H9 (cell line): ENCODE data around the gene SLIT1. TPM values are rescaled to one million over a fixed set of nuclear protein-coding genes. Genes with fewer than 3 reads are reported as not detected.

ENCODE experiments used
- DNase-seq: peaks from one replicate; pipeline ENCODE4 v3.0.0-alpha.2; 2017
- H2AFZ ChIP-seq: one replicate; pipeline ENCODE4 v1.6.1; 2013; ENCODE audit warnings: mild to moderate bottlenecking, low read length, control low read depth, moderate library complexity
- H2AK5ac ChIP-seq: 2 replicates; pipeline ENCODE4 v1.6.1; 2013; ENCODE audit warnings: low read length, control low read depth, mixed read lengths; ENCODE audit not compliant: insufficient read length
- H2BK120ac ChIP-seq: one replicate; pipeline ENCODE4 v1.6.1; 2013; ENCODE audit warnings: low read depth, mild to moderate bottlenecking, low read length, control low read depth, inconsistent platforms; ENCODE audit not compliant: poor library complexity, severe bottlenecking
- H2BK12ac ChIP-seq: 2 replicates; pipeline ENCODE4 v1.6.1; 2013; ENCODE audit warnings: low read length, control low read depth, mixed read lengths, low read depth; ENCODE audit not compliant: insufficient read length
- H2BK15ac ChIP-seq: 2 replicates; pipeline ENCODE4 v1.6.1; 2013; ENCODE audit warnings: low read depth, low read length, control low read depth
- H2BK20ac ChIP-seq: one replicate; pipeline ENCODE4 v1.6.1; 2013; ENCODE audit warnings: low read depth, mild to moderate bottlenecking, low read length, control low read depth, inconsistent platforms; ENCODE audit not compliant: poor library complexity, severe bottlenecking
- H2BK5ac ChIP-seq: 2 replicates; pipeline ENCODE4 v1.6.1; 2013; ENCODE audit warnings: low read length, control low read depth, mixed read lengths; ENCODE audit not compliant: insufficient read length
- H3K14ac ChIP-seq: 2 replicates; pipeline ENCODE4 v1.6.1; 2013; ENCODE audit warnings: low read length, control low read depth; ENCODE audit not compliant: insufficient read depth
- H3K18ac ChIP-seq: 2 replicates; pipeline ENCODE4 v1.6.1; 2013; ENCODE audit warnings: low read depth, mild to moderate bottlenecking, mixed read lengths, low read length, control low read depth; ENCODE audit not compliant: insufficient read length
- H3K23ac ChIP-seq: 2 replicates; pipeline ENCODE4 v1.6.1; 2013; ENCODE audit warnings: low read length, control low read depth, mixed read lengths, low read depth; ENCODE audit not compliant: insufficient read length
- H3K23me2 ChIP-seq: 2 replicates; pipeline ENCODE4 v1.6.1; 2013; ENCODE audit warnings: low read depth, mild to moderate bottlenecking, mixed read lengths, low read length, control low read depth; ENCODE audit not compliant: insufficient read length, poor library complexity, severe bottlenecking
- H3K27ac ChIP-seq: 2 replicates; pipeline ENCODE4 v1.5.1; 2013; ENCODE audit warnings: low read length, control low read depth, mixed read lengths, low read depth; ENCODE audit not compliant: insufficient read length
- H3K27me3 ChIP-seq: 2 replicates; pipeline ENCODE4 v1.6.1; 2013; ENCODE audit warnings: low read length, control low read depth, inconsistent platforms; ENCODE audit not compliant: insufficient read depth
- H3K4ac ChIP-seq: 2 replicates; pipeline ENCODE4 v1.6.1; 2013; ENCODE audit warnings: low read depth, mild to moderate bottlenecking, control low read depth, inconsistent platforms, low read length, moderate library complexity
- H3K4me1 ChIP-seq: 2 replicates; pipeline ENCODE4 v1.6.1; 2013; ENCODE audit warnings: low read length, control low read depth, inconsistent platforms; ENCODE audit not compliant: insufficient read depth
- H3K4me2 ChIP-seq: 2 replicates; pipeline ENCODE4 v1.6.1; 2013; ENCODE audit warnings: low read length, control low read depth, mixed read lengths; ENCODE audit not compliant: insufficient read length, insufficient read depth
- H3K56ac ChIP-seq: 2 replicates; pipeline ENCODE4 v1.6.1; 2013; ENCODE audit warnings: low read depth, mild to moderate bottlenecking, mixed read lengths, low read length, control low read depth; ENCODE audit not compliant: insufficient read length
- H3K79me1 ChIP-seq: 2 replicates; pipeline ENCODE4 v1.6.1; 2013; ENCODE audit warnings: low read depth, mild to moderate bottlenecking, moderate library complexity, low read length, control low read depth, inconsistent platforms; ENCODE audit not compliant: insufficient read depth, poor library complexity, severe bottlenecking
- H3K79me2 ChIP-seq: 2 replicates; pipeline ENCODE4 v1.6.1; 2013; ENCODE audit warnings: low read length, control low read depth, inconsistent platforms; ENCODE audit not compliant: insufficient read depth
- H3K9ac ChIP-seq: 2 replicates; pipeline ENCODE4 v1.6.1; 2013; ENCODE audit warnings: low read length, control low read depth, mixed read lengths; ENCODE audit not compliant: insufficient read length; ENCODE audit errors: extremely low read depth
- H3K9me3 ChIP-seq: one replicate; pipeline ENCODE4 v1.6.1; 2013; ENCODE audit warnings: low read depth, low read length, inconsistent platforms; ENCODE audit not compliant: control insufficient read depth
- H3T11ph ChIP-seq: one replicate; pipeline ENCODE4 v1.6.1; 2013; ENCODE audit warnings: mild to moderate bottlenecking, low read length, control low read depth, inconsistent platforms
- H4K20me1 ChIP-seq: one replicate; pipeline ENCODE4 v1.6.1; 2013; ENCODE audit not compliant: control insufficient read depth, insufficient read length, insufficient read depth
- H4K5ac ChIP-seq: 2 replicates; pipeline ENCODE4 v1.6.1; 2013; ENCODE audit warnings: low read depth, mild to moderate bottlenecking, mixed read lengths, low read length, control low read depth; ENCODE audit not compliant: insufficient read length
- H4K8ac ChIP-seq: replicated peaks from 2 replicates; pipeline ENCODE4 v1.6.1; 2013; ENCODE audit warnings: low read length, control low read depth, mixed read lengths, low read depth; ENCODE audit not compliant: insufficient read length
- H4K91ac ChIP-seq: 2 replicates; pipeline ENCODE4 v1.6.1; 2013; ENCODE audit warnings: low read depth, mild to moderate bottlenecking, moderate library complexity, mixed read lengths, low read length, control low read depth; ENCODE audit not compliant: insufficient read length
- H3K27ac Mint-ChIP-seq, 3 experiments: 2 replicates in 2 of 3; 3 replicates in 1 of 3; pipeline ENCODE4 v1.8.0; 2020 to 2021; ENCODE audit warnings: mixed read lengths in 3 of 3, mild to moderate bottlenecking in 1 of 3, moderate library complexity in 1 of 3
- H3K27me3 Mint-ChIP-seq: 2 replicates; pipeline ENCODE4 v1.8.0; 2021; ENCODE audit warnings: low read depth, mild to moderate bottlenecking, moderate library complexity, mixed read lengths
- H3K36me3 Mint-ChIP-seq, 3 experiments: 2 replicates in 2 of 3; 3 replicates in 1 of 3; pipeline ENCODE4 v1.8.0; 2020 to 2021; ENCODE audit warnings: low read depth in 3 of 3, mixed read lengths in 3 of 3; ENCODE audit not compliant: insufficient read depth in 1 of 3
- H3K4me1 Mint-ChIP-seq, 2 experiments: 2 replicates each; pipeline ENCODE4 v1.8.0; 2020; ENCODE audit warnings: mixed read lengths in 2 of 2
- H3K4me3 Mint-ChIP-seq, 2 experiments: 2 replicates in 1 of 2; 3 replicates in 1 of 2; pipeline ENCODE4 v1.8.0; 2020 to 2021; ENCODE audit warnings: mild to moderate bottlenecking in 2 of 2, mixed read lengths in 2 of 2, moderate library complexity in 1 of 2
- H3K9me3 Mint-ChIP-seq, 2 experiments: 2 replicates in 1 of 2; 3 replicates in 1 of 2; pipeline ENCODE4 v1.8.0; 2020; ENCODE audit warnings: mild to moderate bottlenecking in 2 of 2, mixed read lengths in 2 of 2, moderate library complexity in 1 of 2
- total RNA-seq: library from RNA; stranded (reverse); gene quantifications from 2 replicates; pipeline ENCODE4 v1.2.1, GENCODE V29; 2021
- TF ChIP-seq, protein P1 (sequence below): fragments of 200-600 bp; sonication (generic); conservative IDR thresholded peaks from 3 replicates; pipeline ENCODE4 v1.8.0; 2021; ENCODE audit warnings: antibody characterized with exemption, mild to moderate bottlenecking

The SLIT1 gene
- total RNA-seq, 1 experiment from 2014 or later = 0.57 TPM

DNA sequence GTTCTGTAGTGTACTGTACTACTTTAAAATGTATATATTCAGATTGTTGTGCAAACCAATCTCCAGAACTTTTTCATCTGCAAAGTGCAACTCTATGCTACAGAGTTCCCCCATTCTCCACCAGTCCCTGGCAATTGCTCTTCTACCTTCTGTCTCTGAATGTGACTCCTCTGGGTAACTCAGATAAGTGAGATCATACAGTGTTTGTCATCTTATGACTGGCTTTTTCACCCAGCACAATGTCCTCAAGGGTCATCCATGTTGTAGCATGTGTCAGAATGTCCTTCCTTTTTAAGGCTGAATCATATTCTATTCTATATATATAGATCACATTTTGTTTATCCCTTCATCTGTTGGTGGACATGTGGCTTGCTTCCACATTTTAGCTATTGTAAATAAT lies 10.8 kb downstream of the SLIT1 start:
- Mint-ChIP-seq H3K4me3 (no peak overlapping the region), H3K27ac (no peak overlapping the region), H3K36me3 (no peaks in the 10 kb centered on the region), H3K9me3 (no peaks in the 10 kb centered on the region), H3K27me3 (peaks cover 9% of the 10 kb centered on the region), H3K4me1 (peaks cover 9 to 19% of the 10 kb centered on the region in 2 experiments)
- Histone ChIP-seq H2AFZ (no peak overlapping the region), H4K91ac (no peak overlapping the region), H4K5ac (no peak overlapping the region), H3K9ac (no peak overlapping the region), H3K9me3 (no peaks in the 10 kb centered on the region), H2BK20ac (no peak overlapping the region), H4K8ac (no peak overlapping the region), H3K23ac (no peak overlapping the region), H2BK5ac (no peak overlapping the region), H2BK12ac (no peak overlapping the region), H3K4ac (no peak overlapping the region), H2BK120ac (no peak overlapping the region), H3K4me1 (no peaks in the 10 kb centered on the region), H3K56ac (no peak overlapping the region), H3K79me1 (no peaks in the 10 kb centered on the region), H2BK15ac (no peak overlapping the region), H3K79me2 (no peaks in the 10 kb centered on the region), H3K23me2 (peaks cover 5% of the 10 kb centered on the region), H3K27me3 (no peaks in the 10 kb centered on the region), H4K20me1 (no peaks in the 10 kb centered on the region), H3K14ac (no peak overlapping the region), H3T11ph (no peak overlapping the region), H3K4me2 (no peak overlapping the region), H3K27ac (no peak overlapping the region), H2AK5ac (no peak overlapping the region), H3K18ac (no peak overlapping the region)
- TF ChIP-seq, protein P1, sequence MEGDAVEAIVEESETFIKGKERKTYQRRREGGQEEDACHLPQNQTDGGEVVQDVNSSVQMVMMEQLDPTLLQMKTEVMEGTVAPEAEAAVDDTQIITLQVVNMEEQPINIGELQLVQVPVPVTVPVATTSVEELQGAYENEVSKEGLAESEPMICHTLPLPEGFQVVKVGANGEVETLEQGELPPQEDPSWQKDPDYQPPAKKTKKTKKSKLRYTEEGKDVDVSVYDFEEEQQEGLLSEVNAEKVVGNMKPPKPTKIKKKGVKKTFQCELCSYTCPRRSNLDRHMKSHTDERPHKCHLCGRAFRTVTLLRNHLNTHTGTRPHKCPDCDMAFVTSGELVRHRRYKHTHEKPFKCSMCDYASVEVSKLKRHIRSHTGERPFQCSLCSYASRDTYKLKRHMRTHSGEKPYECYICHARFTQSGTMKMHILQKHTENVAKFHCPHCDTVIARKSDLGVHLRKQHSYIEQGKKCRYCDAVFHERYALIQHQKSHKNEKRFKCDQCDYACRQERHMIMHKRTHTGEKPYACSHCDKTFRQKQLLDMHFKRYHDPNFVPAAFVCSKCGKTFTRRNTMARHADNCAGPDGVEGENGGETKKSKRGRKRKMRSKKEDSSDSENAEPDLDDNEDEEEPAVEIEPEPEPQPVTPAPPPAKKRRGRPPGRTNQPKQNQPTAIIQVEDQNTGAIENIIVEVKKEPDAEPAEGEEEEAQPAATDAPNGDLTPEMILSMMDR = no peak
- DNase-seq = no peak
